Thyroid gland (tissue), 4 donors: ENCODE data around the gene MYLK2. TPM values are rescaled to one million over a fixed set of nuclear protein-coding genes. Genes with fewer than 3 reads are reported as not detected.

Experiments used
- DNase-seq, 2 donors: peaks; one replicate each; pipeline ENCODE4 v3.0.0-alpha.2; 2019
- H3K27ac ChIP-seq, 3 donors: fragments of 200-600 bp; sonication (generic); 1 replicate in 2 of 3; 2 replicates in 1 of 3; pipeline ENCODE4 v1.5.1; 2016 to 2019; ENCODE audit warnings: mild to moderate bottlenecking in 1 of 3, moderate library complexity in 1 of 3
- H3K27me3 ChIP-seq: fragments of 200-600 bp; sonication (generic); one replicate; pipeline ENCODE4 v1.5.1; 2019
- H3K36me3 ChIP-seq, 2 donors: fragments of 200-600 bp; sonication (generic); one replicate each; pipeline ENCODE4 v1.5.1; 2016 to 2019
- H3K4me1 ChIP-seq, 2 donors: fragments of 200-600 bp; sonication (generic); one replicate each; pipeline ENCODE4 v1.5.1; 2017 to 2019
- H3K4me3 ChIP-seq, 3 donors: fragments of 200-600 bp; sonication (generic); replicated peaks in 1 of 3; 1 replicate in 2 of 3; 2 replicates in 1 of 3; pipeline ENCODE4 v1.5.1; 2016; ENCODE audit warnings: mild to moderate bottlenecking in 1 of 3
- H3K9me3 ChIP-seq: fragments of 200-600 bp; sonication (generic); one replicate; pipeline ENCODE4 v1.5.1; 2017
- CTCF ChIP-seq, 6 experiments: fragments of 200-600 bp in 3 of 6; fragments of 450-650 bp in 3 of 6; sonication (generic) in 3 of 6; IDR thresholded peaks; one replicate each; pipeline ENCODE4 v1.5.1; 2016 to 2019; ENCODE audit warnings: antibody characterized with exemption in 6 of 6, mild to moderate bottlenecking in 2 of 6, inconsistent platforms in 1 of 6, moderate library complexity in 1 of 6
- POLR2A ChIP-seq, 2 donors: fragments of 450-650 bp; IDR thresholded peaks; one replicate each; pipeline ENCODE4 v1.6.1; 2017; ENCODE audit warnings: antibody characterized with exemption in 2 of 2, mild to moderate bottlenecking in 2 of 2, moderate library complexity in 1 of 2
- WGBS, 2 donors: methylation state at CpG; one replicate each; pipeline ENCODE4 v1.1.5; 2017; 5-methylcytosine and 5-hydroxymethylcytosine counted together
- intact Hi-C: fragments of 100-400 bp; cut with DNase I; formaldehyde crosslinking; loops from one replicate; pipeline ENCODE4 v1.15.1; 2023
- total RNA-seq, 4 donors: library from RNA; depleted of rRNA; stranded (reverse); fragments of >200 nt; gene quantifications; one replicate each; pipeline ENCODE4 v1.2.3, GENCODE V29; 2016

Gene MYLK2
- total RNA-seq, result under 1 TPM in 2 of 4 donors, not detected in 2; 0.22 to 0.83 TPM

DNA sequence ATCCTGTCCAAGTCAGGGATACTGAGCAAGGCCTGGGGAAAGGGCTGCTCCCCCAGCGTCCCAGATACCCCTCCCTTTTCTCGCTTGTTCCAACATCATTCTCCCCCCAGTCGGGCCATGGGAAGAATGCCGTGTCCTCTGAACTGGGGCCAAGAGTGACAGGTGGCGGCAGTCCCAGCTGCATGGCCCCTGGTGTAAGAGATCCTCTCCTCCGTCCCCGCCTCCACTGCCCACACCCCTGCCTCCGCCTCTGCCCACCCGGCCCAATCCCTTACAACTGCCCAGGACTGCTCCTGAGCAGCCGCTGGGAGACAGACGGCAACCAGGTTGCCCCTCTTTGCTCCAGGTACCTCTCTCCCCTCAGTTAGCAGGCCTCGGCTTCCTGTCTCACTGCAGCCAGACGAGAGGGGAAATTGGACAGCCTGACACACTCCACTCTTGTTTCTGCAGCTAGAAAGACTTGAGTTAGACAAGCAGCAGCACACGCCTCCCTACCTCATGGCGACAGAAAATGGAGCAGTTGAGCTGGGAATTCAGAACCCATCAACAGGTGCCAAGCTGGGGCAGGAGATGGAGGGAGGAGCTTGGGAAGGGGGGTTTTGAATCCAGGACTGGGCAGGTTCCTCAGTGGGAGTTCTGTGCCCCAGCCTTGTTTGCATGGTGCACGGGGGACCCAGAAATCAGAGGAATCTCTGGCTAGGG lies at the start of gene MYLK2:
MYLK2 (plus strand) TSS at position 274 of the 702 bp plus-strand sequence; CDS start at position 499, 225 bp downstream.
- TF ChIP-seq POLR2A (IDR thresholded peaks at IDR 0.05) (no peak), CTCF (IDR thresholded peaks at IDR 0.05) (no peak)
- H3K4me3 ChIP-seq, result no peak within 1 kb of the TSS
- intact Hi-C loops, result no loop called here
- peak; percentile 72 to 74 for DNase-seq
- 41 to 45% methylated on average over 15 to 16 of the region's 16 CpGs for WGBS, 2 donors
- H3K9me3 ChIP-seq, result no peaks in the 10 kb centered on the region
- H3K27ac ChIP-seq, result peak within 1 kb of the TSS in 2 of 3 donors; percentile 18 to 36
- H3K4me1 ChIP-seq, result peaks cover 47 to 70% of the 10 kb centered on the region in 2 donors
- H3K27me3 ChIP-seq, result no peaks in the 10 kb centered on the region
- no peaks in the 10 kb centered on the region for H3K36me3 ChIP-seq

DNA sequence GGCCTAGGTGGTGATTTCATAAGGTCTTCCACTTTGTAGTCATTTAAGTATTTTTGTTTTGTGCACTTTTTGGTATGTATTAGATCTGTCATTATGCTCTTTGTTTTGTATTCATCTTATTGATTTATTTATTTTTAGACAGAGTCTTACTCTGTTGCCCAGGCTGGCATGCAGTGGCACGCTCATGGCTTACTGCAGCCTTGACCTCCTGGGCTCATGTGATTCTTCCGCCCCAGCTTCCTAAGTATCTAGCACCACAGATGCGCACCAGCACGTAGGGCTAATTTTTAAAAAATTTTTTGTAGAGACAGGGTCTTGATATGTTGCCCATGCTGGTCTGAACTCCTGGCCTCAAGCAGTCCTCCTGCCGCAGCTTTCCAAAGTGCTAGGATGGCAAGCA lies 49.5 kb upstream of the MYLK2 start:
- H3K4me3 ChIP-seq, result no peak overlapping the region
- H3K36me3 ChIP-seq, result no peaks in the 10 kb centered on the region
- intact Hi-C loops, result no loop called here
- no peaks in the 10 kb centered on the region for H3K9me3 ChIP-seq
- 93 to 98% methylated on average over 5 of the region's 5 CpGs for WGBS, 2 donors
- no peak for DNase-seq
- no peak for TF ChIP-seq POLR2A (IDR thresholded peaks at IDR 0.05)
- TF ChIP-seq CTCF (IDR thresholded peaks at IDR 0.05), result no peak
- no peaks in the 10 kb centered on the region for H3K27me3 ChIP-seq
- H3K4me1 ChIP-seq, result no peaks in the 10 kb centered on the region
- no peak overlapping the region for H3K27ac ChIP-seq

DNA sequence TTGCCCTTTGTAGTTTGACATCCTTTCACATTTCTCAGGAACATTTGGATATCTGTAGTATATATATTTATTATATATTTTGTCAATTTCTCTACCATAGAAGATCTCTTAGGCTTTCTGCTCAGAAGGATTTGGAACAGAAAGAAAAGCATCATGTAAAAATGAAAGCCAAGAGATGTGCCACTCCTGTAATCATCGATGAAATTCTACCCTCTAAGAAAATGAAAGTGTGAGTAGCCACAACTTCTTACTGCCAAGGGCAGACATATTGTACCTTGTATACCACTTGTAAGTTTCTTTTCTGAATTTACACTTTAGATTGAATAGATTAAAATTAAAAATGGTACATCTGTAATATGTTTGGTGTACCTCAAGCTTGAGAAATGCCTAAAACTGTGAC lies 48.9 kb upstream of the MYLK2 start:
- no peaks in the 10 kb centered on the region for H3K36me3 ChIP-seq
- H3K4me1 ChIP-seq, result no peaks in the 10 kb centered on the region
- intact Hi-C loops, result no loop called here
- no peak overlapping the region for H3K27ac ChIP-seq
- H3K4me3 ChIP-seq, result no peak overlapping the region
- no peak for TF ChIP-seq POLR2A (IDR thresholded peaks at IDR 0.05)
- TF ChIP-seq CTCF (IDR thresholded peaks at IDR 0.05), result no peak
- no peaks in the 10 kb centered on the region for H3K9me3 ChIP-seq
- no peaks in the 10 kb centered on the region for H3K27me3 ChIP-seq
- 76 to 78% methylated on average over 1 of the region's 1 CpG for WGBS, 2 donors
- no peak for DNase-seq

DNA sequence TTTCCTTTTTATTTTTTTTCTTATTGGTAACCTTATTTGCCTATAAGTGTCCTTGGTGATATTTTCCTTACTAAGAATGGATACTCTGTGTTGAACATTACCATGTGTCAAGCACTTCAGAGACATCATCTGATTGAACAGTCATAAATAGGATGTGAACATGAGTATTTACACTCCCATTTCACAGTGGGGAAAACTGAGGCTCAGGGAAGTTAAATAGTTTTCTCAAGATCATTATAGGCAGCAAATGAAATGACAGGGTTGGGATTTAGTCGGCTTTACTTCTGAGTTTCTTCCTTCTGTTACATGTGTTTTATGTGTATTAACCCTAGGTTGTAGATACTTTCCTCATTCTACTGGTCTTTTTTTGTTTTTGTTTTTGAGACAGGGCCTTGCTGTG lies 44.7 kb upstream of the MYLK2 start:
- no peaks in the 10 kb centered on the region for H3K9me3 ChIP-seq
- no peak for DNase-seq
- no peak overlapping the region for H3K4me3 ChIP-seq
- no peaks in the 10 kb centered on the region for H3K27me3 ChIP-seq
- TF ChIP-seq CTCF (IDR thresholded peaks at IDR 0.05), result no peak
- TF ChIP-seq POLR2A (IDR thresholded peaks at IDR 0.05), result no peak
- H3K4me1 ChIP-seq, result no peaks in the 10 kb centered on the region
- H3K36me3 ChIP-seq, result no peaks in the 10 kb centered on the region
- 90 to 100% methylated on average over 1 of the region's 1 CpG for WGBS, 2 donors
- intact Hi-C loops, result no loop called here
- H3K27ac ChIP-seq, result no peak overlapping the region

DNA sequence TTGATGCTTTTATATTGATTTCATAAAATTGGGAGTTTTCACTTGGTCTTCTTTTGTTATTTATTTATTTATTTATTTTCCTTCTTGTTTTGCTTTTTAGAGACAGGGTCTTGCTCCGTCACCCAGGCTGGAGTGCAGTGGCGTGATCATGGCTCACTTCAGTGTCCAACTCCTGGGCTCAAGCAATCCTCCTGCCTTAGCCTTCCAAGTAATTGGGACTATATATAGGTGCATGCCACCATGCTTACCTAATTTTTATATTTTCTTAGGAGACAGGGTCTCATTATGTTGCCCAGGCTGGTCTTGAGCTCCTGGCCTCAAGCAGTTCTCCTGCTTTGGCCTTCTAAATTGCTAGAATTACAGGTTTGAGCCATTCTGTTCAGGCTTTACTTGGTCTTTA lies 38.3 kb upstream of the MYLK2 start:
- no peak overlapping the region for H3K27ac ChIP-seq
- H3K27me3 ChIP-seq, result no peaks in the 10 kb centered on the region
- no peaks in the 10 kb centered on the region for H3K4me1 ChIP-seq
- no peaks in the 10 kb centered on the region for H3K36me3 ChIP-seq
- no peak for TF ChIP-seq CTCF (IDR thresholded peaks at IDR 0.05)
- TF ChIP-seq POLR2A (IDR thresholded peaks at IDR 0.05), result no peak
- H3K9me3 ChIP-seq, result no peaks in the 10 kb centered on the region
- 98 to 99% methylated on average over 2 of the region's 2 CpGs for WGBS, 2 donors
- intact Hi-C loops, result no loop called here
- H3K4me3 ChIP-seq, result no peak overlapping the region
- DNase-seq, result no peak
